ENCODE data around the gene YIPF7.

Gene YIPF7

DNA sequence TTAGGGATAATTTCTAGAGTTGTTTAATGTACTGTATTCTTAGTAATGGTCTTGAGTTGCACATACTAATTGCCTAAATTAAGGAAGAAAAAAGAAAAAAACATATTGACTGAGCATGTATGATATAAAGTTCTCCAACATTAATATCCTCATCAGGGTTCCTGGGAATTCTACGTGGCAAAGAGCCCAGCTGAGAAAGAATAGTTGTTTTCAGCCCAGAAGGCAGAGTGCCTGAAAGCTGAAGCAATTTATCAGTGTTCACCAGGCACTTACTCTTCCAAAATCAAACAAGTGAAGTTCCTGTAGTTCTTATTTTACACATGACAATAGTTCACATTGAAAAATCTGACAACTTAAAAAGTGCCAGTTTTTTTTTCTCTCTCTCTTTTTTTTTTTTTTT is 27.7 kb downstream of the YIPF7 start:
- no peak overlapping the region for H3K4me3 ChIP-seq (ENCODE audit: low read depth, low read length)
- no peak for DNase-seq (ENCODE audit: low read depth)
- TF ChIP-seq, protein P1, sequence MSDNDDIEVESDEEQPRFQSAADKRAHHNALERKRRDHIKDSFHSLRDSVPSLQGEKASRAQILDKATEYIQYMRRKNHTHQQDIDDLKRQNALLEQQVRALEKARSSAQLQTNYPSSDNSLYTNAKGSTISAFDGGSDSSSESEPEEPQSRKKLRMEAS (IDR thresholded peaks at IDR 0.05; ENCODE audit: low read depth, low read length): no peak
- TF ChIP-seq POLR2A (IDR thresholded peaks at IDR 0.05; ENCODE audit: extremely low read depth, insufficient read length) (no peak), MYC (IDR thresholded peaks at IDR 0.05; ENCODE audit: low read depth, low read length) (no peak)
- TF ChIP-seq, protein P2, sequence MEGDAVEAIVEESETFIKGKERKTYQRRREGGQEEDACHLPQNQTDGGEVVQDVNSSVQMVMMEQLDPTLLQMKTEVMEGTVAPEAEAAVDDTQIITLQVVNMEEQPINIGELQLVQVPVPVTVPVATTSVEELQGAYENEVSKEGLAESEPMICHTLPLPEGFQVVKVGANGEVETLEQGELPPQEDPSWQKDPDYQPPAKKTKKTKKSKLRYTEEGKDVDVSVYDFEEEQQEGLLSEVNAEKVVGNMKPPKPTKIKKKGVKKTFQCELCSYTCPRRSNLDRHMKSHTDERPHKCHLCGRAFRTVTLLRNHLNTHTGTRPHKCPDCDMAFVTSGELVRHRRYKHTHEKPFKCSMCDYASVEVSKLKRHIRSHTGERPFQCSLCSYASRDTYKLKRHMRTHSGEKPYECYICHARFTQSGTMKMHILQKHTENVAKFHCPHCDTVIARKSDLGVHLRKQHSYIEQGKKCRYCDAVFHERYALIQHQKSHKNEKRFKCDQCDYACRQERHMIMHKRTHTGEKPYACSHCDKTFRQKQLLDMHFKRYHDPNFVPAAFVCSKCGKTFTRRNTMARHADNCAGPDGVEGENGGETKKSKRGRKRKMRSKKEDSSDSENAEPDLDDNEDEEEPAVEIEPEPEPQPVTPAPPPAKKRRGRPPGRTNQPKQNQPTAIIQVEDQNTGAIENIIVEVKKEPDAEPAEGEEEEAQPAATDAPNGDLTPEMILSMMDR (IDR thresholded peaks at IDR 0.05; ENCODE audit: low read depth, low read length): no peak

DNA sequence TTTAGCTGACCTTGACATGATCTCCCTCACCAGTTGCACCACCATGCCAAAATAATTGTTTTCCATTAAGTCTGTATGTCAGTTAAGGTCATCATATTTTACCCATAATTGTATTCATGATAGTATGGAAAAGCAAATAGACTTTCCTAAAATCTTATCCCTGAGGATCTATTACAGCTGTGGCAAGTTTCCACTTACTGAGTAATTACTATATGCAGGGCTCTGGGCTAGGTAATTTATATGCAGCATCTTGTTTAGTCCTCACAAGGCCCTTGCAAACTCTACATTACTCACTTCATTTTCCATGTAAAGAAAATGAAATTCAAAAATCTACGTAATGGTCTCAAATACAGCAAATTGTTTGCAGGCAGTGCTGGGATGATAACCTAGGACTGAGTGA is 34.8 kb downstream of the YIPF7 start:
- H3K4me3 ChIP-seq (ENCODE audit: low read depth, low read length): no peak overlapping the region
- no peak for DNase-seq (ENCODE audit: low read depth)

DNA sequence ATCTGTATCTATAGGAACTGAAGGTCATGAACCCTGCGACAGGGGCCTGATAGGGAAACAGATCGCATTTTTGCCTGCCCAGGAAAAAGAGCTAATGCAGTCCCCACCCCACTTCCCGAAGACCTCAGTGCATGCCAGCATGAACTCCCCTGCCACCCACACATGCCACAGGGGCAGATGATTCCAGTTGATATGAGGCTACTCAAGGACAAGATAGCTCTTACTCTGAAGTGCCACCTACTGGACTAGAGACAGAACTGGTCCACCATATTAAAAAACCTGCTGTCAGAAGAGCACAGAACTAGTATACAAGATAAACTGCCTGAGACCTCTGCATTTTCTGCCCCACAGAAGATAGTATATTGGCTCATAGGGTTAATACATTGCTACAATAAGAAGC is 68.0 kb downstream of the YIPF7 start:
- TF ChIP-seq, protein P2 (IDR thresholded peaks at IDR 0.05; ENCODE audit: low read depth, low read length): peak; percentile 52
- no peak for TF ChIP-seq POLR2A (IDR thresholded peaks at IDR 0.05; ENCODE audit: extremely low read depth, insufficient read length)
- DNase-seq (ENCODE audit: low read depth): peak; percentile 43

More for the DNA sequence above, 34.8 kb downstream of the YIPF7 start:
- TF ChIP-seq, protein P1 (IDR thresholded peaks at IDR 0.05; ENCODE audit: low read depth, low read length): no peak
- TF ChIP-seq POLR2A (IDR thresholded peaks at IDR 0.05; ENCODE audit: extremely low read depth, insufficient read length) (no peak), MYC (IDR thresholded peaks at IDR 0.05; ENCODE audit: low read depth, low read length) (no peak)
- TF ChIP-seq, protein P2 (IDR thresholded peaks at IDR 0.05; ENCODE audit: low read depth, low read length): no peak

DNA sequence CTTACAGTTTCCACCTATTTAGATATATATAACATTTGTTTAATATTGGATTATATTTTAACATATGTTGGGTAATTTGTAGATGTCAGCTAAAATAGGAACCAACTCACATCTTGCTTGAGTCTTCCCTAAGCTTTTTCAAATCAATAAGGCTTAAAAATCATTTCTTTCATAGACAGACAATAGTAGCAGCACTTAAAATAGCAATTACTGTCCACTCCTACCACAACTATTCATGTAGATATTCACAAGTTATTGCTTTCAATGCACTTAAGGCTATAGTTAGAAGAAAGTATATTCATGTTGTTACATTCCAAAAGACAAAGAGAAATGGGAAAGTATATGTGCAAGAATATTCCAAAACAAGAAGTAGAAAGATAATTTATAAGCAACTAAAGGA is 71.2 kb downstream of the YIPF7 start:
- H3K4me3 ChIP-seq (ENCODE audit: low read depth, low read length): no peak overlapping the region
- DNase-seq (ENCODE audit: low read depth): no peak
- TF ChIP-seq, protein P1 (IDR thresholded peaks at IDR 0.05; ENCODE audit: low read depth, low read length): no peak
- TF ChIP-seq, protein P2 (IDR thresholded peaks at IDR 0.05; ENCODE audit: low read depth, low read length): no peak
- TF ChIP-seq MYC (IDR thresholded peaks at IDR 0.05; ENCODE audit: low read depth, low read length): no peak
- TF ChIP-seq POLR2A (IDR thresholded peaks at IDR 0.05; ENCODE audit: extremely low read depth, insufficient read length): no peak

More for the DNA sequence above, 68.0 kb downstream of the YIPF7 start:
- no peak overlapping the region for H3K4me3 ChIP-seq (ENCODE audit: low read depth, low read length)

DNA sequence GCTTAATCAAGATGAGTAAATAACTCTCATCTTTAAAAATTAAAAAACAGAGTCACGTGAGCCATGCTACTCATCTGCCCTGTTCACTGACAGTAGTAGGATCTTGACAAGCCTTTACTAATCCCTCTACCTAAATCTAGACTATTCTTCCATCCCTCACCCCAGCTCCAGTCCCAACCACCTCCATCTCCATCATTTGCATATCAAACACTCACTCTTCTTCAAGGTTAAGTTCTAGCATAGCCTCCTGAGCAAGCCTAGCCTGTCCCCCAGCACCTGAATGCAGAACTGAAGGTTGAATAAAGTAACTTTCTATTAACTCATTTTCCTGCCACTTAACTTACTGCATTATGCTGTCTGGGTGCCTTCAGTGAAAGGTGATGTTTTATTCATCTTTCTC is 72.5 kb downstream of the YIPF7 start:
- TF ChIP-seq, protein P2 (IDR thresholded peaks at IDR 0.05; ENCODE audit: low read depth, low read length): no peak
- TF ChIP-seq POLR2A (IDR thresholded peaks at IDR 0.05; ENCODE audit: extremely low read depth, insufficient read length) (no peak), MYC (IDR thresholded peaks at IDR 0.05; ENCODE audit: low read depth, low read length) (no peak)
- TF ChIP-seq, protein P1 (IDR thresholded peaks at IDR 0.05; ENCODE audit: low read depth, low read length): no peak
- H3K4me3 ChIP-seq (ENCODE audit: low read depth, low read length): no peak overlapping the region
- no peak for DNase-seq (ENCODE audit: low read depth)

Measured in NB4 (cell line).